Adrenal gland (tissue), 12 donors: Measurements from ENCODE around the gene SLC9C1. TPM values are rescaled to one million over a fixed set of nuclear protein-coding genes. Genes with fewer than 3 reads are reported as not detected.

ENCODE experiments used
- DNase-seq, 7 donors: peaks; one replicate each; pipeline ENCODE4 v3.0.0-alpha.2; 2019 to 2020
- H3K27ac ChIP-seq, 5 donors: fragments of 200-600 bp; sonication (generic) in 4 of 5; 1 replicate in 3 of 5; 2 replicates in 2 of 5; pipeline versions ENCODE4 v1.5.1 to v1.8.0; 2016 to 2020; ENCODE audit warnings: mild to moderate bottlenecking in 1 of 5
- H3K27me3 ChIP-seq: fragments of 200-600 bp; 2 replicates; pipeline ENCODE4 v1.8.0; 2021
- H3K36me3 ChIP-seq, 2 donors: fragments of 200-600 bp; replicated peaks in 1 of 2; 1 replicate in 1 of 2; 2 replicates in 1 of 2; pipeline versions ENCODE4 v1.5.1 to v1.8.0; 2018 to 2022
- H3K4me1 ChIP-seq, 2 donors: fragments of 200-600 bp; replicated peaks in 1 of 2; 1 replicate in 1 of 2; 2 replicates in 1 of 2; pipeline versions ENCODE4 v1.5.1 to v1.8.0; 2018 to 2021
- H3K4me3 ChIP-seq, 4 donors: fragments of 200-600 bp; sonication (generic) in 3 of 4; one replicate each; pipeline ENCODE4 v1.5.1; 2016 to 2018
- H3K9me3 ChIP-seq, 3 donors: fragments of 200-600 bp; sonication (generic) in 1 of 3; replicated peaks in 1 of 3; 1 replicate in 2 of 3; 2 replicates in 1 of 3; pipeline versions ENCODE4 v1.5.1 to v1.8.0; 2016 to 2021
- POLR2A ChIP-seq, 2 donors: fragments of 450-650 bp; IDR thresholded peaks; one replicate each; pipeline ENCODE4 v1.6.1; 2017; ENCODE audit warnings: antibody characterized with exemption in 2 of 2, mild to moderate bottlenecking in 2 of 2, moderate library complexity in 1 of 2
- WGBS, 4 donors: extraction: QIAGEN DNeasy Blood & Tissue Kit in 2 of 4; methylation state at CpG; one replicate each; pipeline versions ENCODE4 v1.1.5 to v1.1.7; 2013 to 2017; 5-methylcytosine and 5-hydroxymethylcytosine counted together
- intact Hi-C, 2 donors: fragments of 100-400 bp; cut with DNase I; formaldehyde crosslinking; loops; one replicate each; pipeline versions ENCODE4 v1.14.1 to v1.15.0; 2022 to 2023
- polyA plus RNA-seq, 3 donors: library from polyadenylated mRNA; stranded (reverse); fragments of 200-250 nt in 2 of 3; fragments of 350-450 nt in 1 of 3; fragmentation: Illumina TruSeq in 1 of 3; extraction: RNeasy Lipid Tissue Mini Kit (QIAGEN cat#74804) in 1 of 3; gene quantifications; one replicate each; pipeline ENCODE4 v1.2.3, GENCODE V29; 2013 to 2014
- total RNA-seq, 9 donors: library from RNA; depleted of rRNA in 4 of 9; stranded (reverse); fragments of >200 nt in 4 of 9; fragments of 120-200 nt in 1 of 9; fragmentation: NEBNext Ultra II Directional in 1 of 9; extraction: Animal tissue kit (Norgen Biotek cat#: 25700) in 1 of 9; gene quantifications; one replicate each; pipeline versions ENCODE4 v1.1.0 to v1.2.4, GENCODE V29; 2013 to 2023
- TF ChIP-seq, protein P1 (sequence below), 6 experiments: fragments of 450-650 bp in 4 of 6; fragments of 200-600 bp in 2 of 6; sonication (generic) in 1 of 6; IDR thresholded peaks; 1 replicate in 5 of 6; 2 replicates in 1 of 6; pipeline versions ENCODE4 v1.5.1 to v1.8.0; 2016 to 2021; ENCODE audit warnings: antibody characterized with exemption in 6 of 6, mild to moderate bottlenecking in 2 of 6, moderate library complexity in 1 of 6
- donor health status: healthy with polysubstance abuse.
- donor health status: Bipolar disorder and iron deficiency.
- donor health status: DM: yes; HTN: yes; CAD: no.
- donor health status: DM: no; HTN: no; CAD: no.
- donor health status: DM: no; HTN: no; CAD: no.
- donor health status: DM: yes; HTN: yes; CAD: no.

SLC9C1 gene
- total and polyA plus RNA-seq, 12 donors, result 0.72 TPM; not detected in 11

DNA sequence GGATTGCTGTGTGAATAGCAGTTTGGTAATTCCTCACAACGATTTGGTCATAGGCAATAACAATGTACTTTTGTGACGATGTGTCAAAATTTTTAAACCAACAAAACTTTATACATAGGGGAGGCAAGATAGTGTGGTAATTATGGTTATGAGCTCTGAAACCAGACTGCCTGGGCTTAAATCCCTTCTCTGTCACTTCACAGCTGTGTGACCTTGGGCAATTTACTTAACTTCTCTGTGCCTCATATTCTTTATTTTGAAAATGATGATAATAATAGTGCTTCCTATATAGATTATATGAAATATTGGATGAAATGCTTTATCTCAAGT lies 44.7 kb upstream of the SLC9C1 start:
- intact Hi-C loops, result no loop called here
- DNase-seq, result no peak
- Histone ChIP-seq H3K4me1 (peaks cover 0 to 6% of the 10 kb centered on the region in 2 donors), H3K27ac (no peak overlapping the region), H3K27me3 (no peaks in the 10 kb centered on the region), H3K36me3 (no peaks in the 10 kb centered on the region), H3K4me3 (no peak overlapping the region), H3K9me3 (no peaks in the 10 kb centered on the region)
- TF ChIP-seq, protein P1, sequence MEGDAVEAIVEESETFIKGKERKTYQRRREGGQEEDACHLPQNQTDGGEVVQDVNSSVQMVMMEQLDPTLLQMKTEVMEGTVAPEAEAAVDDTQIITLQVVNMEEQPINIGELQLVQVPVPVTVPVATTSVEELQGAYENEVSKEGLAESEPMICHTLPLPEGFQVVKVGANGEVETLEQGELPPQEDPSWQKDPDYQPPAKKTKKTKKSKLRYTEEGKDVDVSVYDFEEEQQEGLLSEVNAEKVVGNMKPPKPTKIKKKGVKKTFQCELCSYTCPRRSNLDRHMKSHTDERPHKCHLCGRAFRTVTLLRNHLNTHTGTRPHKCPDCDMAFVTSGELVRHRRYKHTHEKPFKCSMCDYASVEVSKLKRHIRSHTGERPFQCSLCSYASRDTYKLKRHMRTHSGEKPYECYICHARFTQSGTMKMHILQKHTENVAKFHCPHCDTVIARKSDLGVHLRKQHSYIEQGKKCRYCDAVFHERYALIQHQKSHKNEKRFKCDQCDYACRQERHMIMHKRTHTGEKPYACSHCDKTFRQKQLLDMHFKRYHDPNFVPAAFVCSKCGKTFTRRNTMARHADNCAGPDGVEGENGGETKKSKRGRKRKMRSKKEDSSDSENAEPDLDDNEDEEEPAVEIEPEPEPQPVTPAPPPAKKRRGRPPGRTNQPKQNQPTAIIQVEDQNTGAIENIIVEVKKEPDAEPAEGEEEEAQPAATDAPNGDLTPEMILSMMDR (IDR thresholded peaks at IDR 0.05), result no peak
- no peak for TF ChIP-seq POLR2A (IDR thresholded peaks at IDR 0.05)
- 66 to 83% (median 76%) methylated on average over 2 of the region's 2 CpGs for WGBS, 4 donors

DNA sequence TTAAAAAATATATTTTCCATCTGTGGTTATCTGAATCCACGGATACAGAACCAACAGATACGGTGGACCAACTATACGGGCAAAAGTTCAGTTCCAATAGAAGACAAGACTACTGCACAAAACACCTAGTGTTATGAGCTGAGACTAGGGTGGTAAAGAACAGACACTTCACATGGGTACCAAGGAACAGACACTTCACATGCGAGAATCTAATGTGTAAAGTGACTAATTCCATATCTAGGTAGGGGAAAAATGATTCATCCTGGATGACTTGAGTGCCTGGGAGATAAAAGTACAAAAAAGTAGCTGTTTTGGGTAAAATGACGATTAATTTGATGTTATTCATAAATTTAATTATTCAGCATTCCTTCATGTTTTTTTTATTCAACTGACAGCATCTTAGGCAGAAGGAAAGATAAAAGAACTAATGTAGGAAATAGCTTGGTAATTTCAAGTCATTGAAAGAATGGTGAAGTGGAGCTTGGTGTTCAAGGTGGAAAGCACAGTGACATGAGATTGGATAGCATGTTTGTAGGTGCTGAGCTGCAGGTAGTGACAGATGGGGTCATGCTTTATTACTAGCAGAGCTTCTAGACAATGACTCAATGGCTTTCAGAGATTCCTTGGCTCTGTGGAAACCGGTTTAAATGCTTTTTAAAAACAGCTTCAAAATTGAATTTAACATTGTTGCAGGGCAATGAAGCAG lies 44.2 kb upstream of the SLC9C1 start:
- no peak for TF ChIP-seq POLR2A (IDR thresholded peaks at IDR 0.05)
- TF ChIP-seq, protein P1 (IDR thresholded peaks at IDR 0.05), result no peak
- WGBS, 4 donors, result 71 to 79% (median 78%) methylated on average over 6 of the region's 6 CpGs
- intact Hi-C loops, result no loop called here
- Histone ChIP-seq H3K9me3 (no peaks in the 10 kb centered on the region), H3K27ac (no peak overlapping the region), H3K36me3 (no peaks in the 10 kb centered on the region), H3K4me1 (peaks cover 0 to 6% of the 10 kb centered on the region in 2 donors), H3K4me3 (no peak overlapping the region), H3K27me3 (no peaks in the 10 kb centered on the region)
- DNase-seq, result no peak

DNA sequence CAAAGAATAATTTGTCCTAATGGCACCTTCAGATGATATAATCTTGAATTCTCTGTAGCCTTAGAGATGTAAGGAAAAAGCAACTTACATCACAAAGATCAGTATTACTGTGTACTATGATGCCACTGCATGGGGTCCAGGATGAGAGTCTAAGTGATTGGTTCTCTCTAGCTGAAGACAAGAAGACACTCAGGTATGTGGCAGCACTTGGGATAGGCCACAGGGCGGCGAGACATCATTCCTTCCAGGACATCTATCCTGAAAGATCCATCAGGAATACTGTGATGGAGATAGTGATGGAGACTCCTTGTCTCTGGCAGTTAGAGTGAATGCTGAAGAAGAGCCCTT lies 41.4 kb upstream of the SLC9C1 start:
- no peak overlapping the region for H3K4me3 ChIP-seq
- no peaks in the 10 kb centered on the region for H3K36me3 ChIP-seq
- intact Hi-C loops, result no loop called here
- DNase-seq, result no peak
- H3K4me1 ChIP-seq, result peaks cover 0 to 6% of the 10 kb centered on the region in 2 donors
- WGBS, 4 donors, result 88 to 100% (median 95%) methylated on average over 2 of the region's 2 CpGs
- H3K27me3 ChIP-seq, result no peaks in the 10 kb centered on the region
- TF ChIP-seq POLR2A (IDR thresholded peaks at IDR 0.05), result no peak
- TF ChIP-seq, protein P1 (IDR thresholded peaks at IDR 0.05), result no peak
- no peaks in the 10 kb centered on the region for H3K9me3 ChIP-seq
- H3K27ac ChIP-seq, result peak overlapping the region in 1 of 5 donors; percentile 80

DNA sequence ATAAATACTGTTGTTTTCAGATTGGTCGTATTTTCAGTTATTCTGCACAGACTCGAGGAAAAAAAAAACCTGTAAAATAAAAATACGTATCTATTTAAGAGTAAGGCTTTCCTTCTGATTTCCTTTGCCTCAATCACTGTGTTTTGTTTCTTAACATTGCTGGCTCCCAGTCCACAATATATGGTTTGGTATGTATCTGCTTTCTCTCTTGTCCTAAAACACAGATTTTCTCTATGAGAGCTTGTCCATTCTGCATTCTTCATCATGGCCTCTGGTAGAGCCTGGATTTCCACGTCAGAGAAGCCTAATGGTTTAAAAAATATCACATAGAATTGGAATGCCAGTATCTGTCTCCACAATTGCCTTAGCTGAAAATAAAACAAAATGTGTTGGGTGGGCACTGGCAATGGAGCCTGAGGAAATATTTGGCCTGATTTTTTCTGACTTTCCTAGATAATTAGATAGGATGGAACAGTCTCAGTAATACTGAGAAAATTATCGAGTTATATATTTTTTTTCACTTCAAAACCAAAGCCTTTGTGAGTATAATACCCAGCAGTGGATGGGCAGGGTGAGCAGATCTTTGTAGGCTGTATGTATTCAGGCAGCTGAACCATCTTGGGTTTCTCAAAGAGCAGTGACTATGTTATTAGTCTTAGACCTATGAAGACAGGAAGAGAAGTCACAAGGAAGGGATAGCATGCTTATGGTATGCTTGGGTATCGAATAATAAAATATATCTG lies 40.8 kb upstream of the SLC9C1 start:
- no peaks in the 10 kb centered on the region for H3K36me3 ChIP-seq
- whole genome bisulfite sequencing, 4 donors, result 49 to 63% (median 57%) methylated on average over 6 of the region's 6 CpGs
- H3K27me3 ChIP-seq, result no peaks in the 10 kb centered on the region
- H3K4me1 ChIP-seq, result peaks cover 0 to 6% of the 10 kb centered on the region in 2 donors
- H3K9me3 ChIP-seq, result no peaks in the 10 kb centered on the region
- TF ChIP-seq POLR2A (IDR thresholded peaks at IDR 0.05), result no peak
- TF ChIP-seq, protein P1 (IDR thresholded peaks at IDR 0.05), result no peak
- DNase-seq, result no peak
- peak overlapping the region in 1 of 5 donors; percentile 80 for H3K27ac ChIP-seq
- no peak overlapping the region for H3K4me3 ChIP-seq
- intact Hi-C loops, result no loop called here
